ENCODE measurements around the gene CDC123. TPM values are rescaled to one million over a fixed set of nuclear protein-coding genes. Genes with fewer than 3 reads are reported as not detected.

CDC123 gene
- polyA plus RNA-seq, 2 of the 4 experiments (the other 2 are of a cell fraction) = 164 to 195 TPM

GRCh38 chr10:12213621-12214020, 17.6 kb downstream of the CDC123 start:
- Histone ChIP-seq H3K4me3 (no peak overlapping the region), H3K4me2 (no peak overlapping the region), H3K27ac (no peak overlapping the region), H3K4me1 (peaks cover 4% of the 10 kb centered on the region; the same call in 2 of the 3 replicates), H3K9me3 (peaks cover 3% of the 10 kb centered on the region; the same call in 1 of the 3 replicates)
- ChIA-PET CTCF (interaction anchor here (0.9 to 6.3 kb wide), 14 partner anchors 10 to 886 kb away, joined by 3 to 61 read pairs (median 8); partner anchors contain the start of genes CDC123, NUDT5 and OPTN), POLR2A (no interaction called here)
- TF ChIP-seq RAD21 (conservative IDR thresholded peaks at IDR 0.05 in 1 of 2, IDR thresholded peaks at IDR 0.05 in 1 of 2) (no peak), MAFK (IDR thresholded peaks at IDR 0.05; ENCODE audit: partially characterized antibody) (no peak), ZC3H11A (IDR thresholded peaks at IDR 0.05) (no peak), USF2 (IDR thresholded peaks at IDR 0.05) (no peak), CBX8 (IDR thresholded peaks at IDR 0.05) (no peak), ELK1 (IDR thresholded peaks at IDR 0.05; ENCODE audit: low read depth, low read length) (no peak), ZSCAN20 (CRISPR knock-in tag; IDR thresholded peaks at IDR 0.05) (no peak), CEBPB (IDR thresholded peaks at IDR 0.05) (no peak), ZFP36 (IDR thresholded peaks at IDR 0.05; ENCODE audit: borderline replicate concordance, partially characterized antibody) (no peak), SREBF2 (IDR thresholded peaks at IDR 0.05) (no peak), ATOH8 (CRISPR knock-in tag; IDR thresholded peaks at IDR 0.05; ENCODE audit: low read depth) (no peak), TFCP2L1 (CRISPR knock-in tag; IDR thresholded peaks at IDR 0.05) (no peak), TP53 (CRISPR knock-in tag; IDR thresholded peaks at IDR 0.05) (no peak)
- TF ChIP-seq, protein P1, sequence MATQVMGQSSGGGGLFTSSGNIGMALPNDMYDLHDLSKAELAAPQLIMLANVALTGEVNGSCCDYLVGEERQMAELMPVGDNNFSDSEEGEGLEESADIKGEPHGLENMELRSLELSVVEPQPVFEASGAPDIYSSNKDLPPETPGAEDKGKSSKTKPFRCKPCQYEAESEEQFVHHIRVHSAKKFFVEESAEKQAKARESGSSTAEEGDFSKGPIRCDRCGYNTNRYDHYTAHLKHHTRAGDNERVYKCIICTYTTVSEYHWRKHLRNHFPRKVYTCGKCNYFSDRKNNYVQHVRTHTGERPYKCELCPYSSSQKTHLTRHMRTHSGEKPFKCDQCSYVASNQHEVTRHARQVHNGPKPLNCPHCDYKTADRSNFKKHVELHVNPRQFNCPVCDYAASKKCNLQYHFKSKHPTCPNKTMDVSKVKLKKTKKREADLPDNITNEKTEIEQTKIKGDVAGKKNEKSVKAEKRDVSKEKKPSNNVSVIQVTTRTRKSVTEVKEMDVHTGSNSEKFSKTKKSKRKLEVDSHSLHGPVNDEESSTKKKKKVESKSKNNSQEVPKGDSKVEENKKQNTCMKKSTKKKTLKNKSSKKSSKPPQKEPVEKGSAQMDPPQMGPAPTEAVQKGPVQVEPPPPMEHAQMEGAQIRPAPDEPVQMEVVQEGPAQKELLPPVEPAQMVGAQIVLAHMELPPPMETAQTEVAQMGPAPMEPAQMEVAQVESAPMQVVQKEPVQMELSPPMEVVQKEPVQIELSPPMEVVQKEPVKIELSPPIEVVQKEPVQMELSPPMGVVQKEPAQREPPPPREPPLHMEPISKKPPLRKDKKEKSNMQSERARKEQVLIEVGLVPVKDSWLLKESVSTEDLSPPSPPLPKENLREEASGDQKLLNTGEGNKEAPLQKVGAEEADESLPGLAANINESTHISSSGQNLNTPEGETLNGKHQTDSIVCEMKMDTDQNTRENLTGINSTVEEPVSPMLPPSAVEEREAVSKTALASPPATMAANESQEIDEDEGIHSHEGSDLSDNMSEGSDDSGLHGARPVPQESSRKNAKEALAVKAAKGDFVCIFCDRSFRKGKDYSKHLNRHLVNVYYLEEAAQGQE (IDR thresholded peaks at IDR 0.05) = no peak
- FAIRE-seq = no peak
- no peak for ATAC-seq
- DNase-seq (ENCODE audit: low read depth in 1 of 2, low spot score in 1 of 2) = no peak
- WGBS (ENCODE audit: missing lambda C conversion rate) = 95% methylated on average over 3 of the region's 3 CpGs

- no peak overlapping the region for H3K27ac ChIP-seq
Observed at GRCh38 chr10:12214093-12214492, 18.1 kb downstream of the CDC123 start.

More at GRCh38 chr10:12214093-12214492, 18.1 kb downstream of the CDC123 start:
- H3K4me2 ChIP-seq = no peak overlapping the region
- POLR2A ChIA-PET = no interaction called here
- TF ChIP-seq HDAC2 (IDR thresholded peaks at IDR 0.05) (no peak), TFCP2L1 (CRISPR knock-in tag; IDR thresholded peaks at IDR 0.05) (no peak), RCOR1 (IDR thresholded peaks at IDR 0.05; ENCODE audit: low read depth, low read length) (no peak), TP53 (CRISPR knock-in tag; IDR thresholded peaks at IDR 0.05) (no peak), ZC3H11A (IDR thresholded peaks at IDR 0.05) (no peak), GATA3 (IDR thresholded peaks at IDR 0.05; ENCODE audit: borderline replicate concordance) (no peak), ZFP36 (IDR thresholded peaks at IDR 0.05; ENCODE audit: borderline replicate concordance, partially characterized antibody) (no peak), CBX8 (IDR thresholded peaks at IDR 0.05) (no peak), MYC (IDR thresholded peaks at IDR 0.05; ENCODE audit: borderline replicate concordance, low read length) (no peak), EHF (CRISPR knock-in tag; IDR thresholded peaks at IDR 0.05) (no peak), EP300 (IDR thresholded peaks at IDR 0.05) (no peak), KDM5A (IDR thresholded peaks at IDR 0.05) (no peak), CBX2 (IDR thresholded peaks at IDR 0.05; ENCODE audit: borderline replicate concordance, low read depth) (no peak), BHLHE40 (IDR thresholded peaks at IDR 0.05; ENCODE audit: low read depth, low read length) (no peak), ATOH8 (CRISPR knock-in tag; IDR thresholded peaks at IDR 0.05; ENCODE audit: low read depth) (no peak), HOXB13 (CRISPR knock-in tag; IDR thresholded peaks at IDR 0.05; ENCODE audit: low read depth) (no peak)
- TF ChIP-seq, protein P1 (IDR thresholded peaks at IDR 0.05) = no peak
- ATAC-seq (no peak), DNase-seq (ENCODE audit: low read depth in 1 of 2, low spot score in 1 of 2) (no peak), FAIRE-seq (no peak)
- peaks cover 4% of the 10 kb centered on the region; the same call in 2 of the 3 replicates for H3K4me1 ChIP-seq
- CTCF ChIA-PET = interaction anchor here (0.6 to 6.3 kb wide), 40 partner anchors 10 to 962 kb away, joined by 3 to 61 read pairs (median 4); partner anchors contain the start of genes CDC123, NUDT5 and OPTN
- 83% methylated on average over 4 of the region's 4 CpGs for WGBS (ENCODE audit: missing lambda C conversion rate)
- H3K9me3 ChIP-seq = peaks cover 3% of the 10 kb centered on the region; the same call in 1 of the 3 replicates
- H3K4me3 ChIP-seq = no peak overlapping the region
